Stimulated activated CD4-positive, alpha-beta T cell treated with anti-CD3 and anti-CD28 coated beads, Interleukin-15, amount 100 ng/mL, for 48 hours (primary cell): ENCODE results near the gene WDR12.
"Not testable (repeated sequence)": the region's sequence is repeated elsewhere in the genome, so short reads cannot be mapped to it uniquely, and the experiment has no call there.

Source experiments
- DNase-seq, 2 donors: peaks; one replicate each; pipeline ENCODE4 v3.0.0-alpha.2; 2020; ENCODE audit warnings: low read depth in 2 of 2

Gene WDR12

DNA sequence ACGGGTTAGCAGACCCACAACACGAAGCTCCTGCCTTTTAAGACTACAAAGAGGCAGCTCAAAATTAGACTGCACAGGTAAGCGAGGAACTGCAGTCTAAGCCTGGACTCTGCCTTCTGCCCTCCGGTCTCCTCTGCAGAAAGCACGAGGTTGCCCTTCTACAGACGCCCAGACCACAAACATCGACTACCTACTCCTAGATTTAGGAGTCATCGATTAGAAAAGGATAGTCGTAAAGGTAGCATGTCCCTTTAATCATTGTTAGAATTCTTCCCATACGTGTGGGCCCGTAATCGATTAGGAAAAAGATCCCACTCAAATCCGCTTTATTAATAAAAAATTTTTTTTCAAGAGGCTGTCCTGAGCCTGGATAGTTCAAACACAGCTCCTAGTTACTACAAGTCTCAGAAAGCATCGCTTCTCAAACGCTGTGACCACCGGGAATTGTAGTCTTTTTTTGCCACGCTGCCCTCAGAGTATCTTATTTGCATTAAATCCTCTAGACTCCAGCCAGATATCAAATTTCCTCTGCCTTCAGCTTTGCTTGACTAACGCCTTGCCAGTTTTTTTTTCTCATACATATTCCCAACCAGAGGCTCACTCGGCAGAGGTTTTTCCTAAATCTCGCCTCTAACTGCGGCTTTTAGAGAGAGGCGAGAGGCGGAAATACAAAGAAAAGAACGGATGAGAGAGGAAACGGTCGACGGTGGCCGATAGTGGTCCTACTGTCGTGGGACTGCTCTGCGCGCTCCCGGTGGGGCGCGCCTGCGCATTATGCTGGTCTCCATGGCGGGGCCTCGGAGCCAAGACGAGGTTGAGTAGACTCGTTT lies at the start of gene WDR12, which contains the start of gene CARF:
Gene WDR12 (minus strand): TSS at position 162 of the 830 bp plus-strand sequence. CDS start 197 bp downstream, outside the sequence.
Gene CARF (plus strand): TSS at position 764 of the 830 bp plus-strand sequence. CDS start 29,628 bp downstream, outside the sequence.
- peak; percentile 84 to 86 for DNase-seq

DNA sequence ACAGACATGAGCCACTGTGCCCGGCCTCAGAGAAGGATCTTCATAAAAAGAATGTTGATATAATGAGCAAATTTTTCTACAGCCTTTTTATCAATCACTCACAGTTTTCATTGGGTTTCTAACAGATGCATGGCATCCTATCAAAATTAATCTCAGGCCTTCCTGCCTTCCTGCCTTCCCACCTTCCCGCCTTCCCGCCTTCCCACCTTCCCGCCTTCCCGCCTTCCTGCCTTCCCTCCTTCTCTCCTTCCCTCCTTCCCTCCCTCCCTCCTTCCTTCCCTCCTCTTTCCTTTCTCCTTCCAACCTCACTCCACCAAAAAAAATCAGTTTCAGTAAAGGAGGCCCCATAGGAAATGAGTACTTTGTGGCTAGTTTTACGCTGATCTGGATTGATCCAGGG lies 49.1 kb upstream of the WDR12 start:
- DNase-seq = no peak

DNA sequence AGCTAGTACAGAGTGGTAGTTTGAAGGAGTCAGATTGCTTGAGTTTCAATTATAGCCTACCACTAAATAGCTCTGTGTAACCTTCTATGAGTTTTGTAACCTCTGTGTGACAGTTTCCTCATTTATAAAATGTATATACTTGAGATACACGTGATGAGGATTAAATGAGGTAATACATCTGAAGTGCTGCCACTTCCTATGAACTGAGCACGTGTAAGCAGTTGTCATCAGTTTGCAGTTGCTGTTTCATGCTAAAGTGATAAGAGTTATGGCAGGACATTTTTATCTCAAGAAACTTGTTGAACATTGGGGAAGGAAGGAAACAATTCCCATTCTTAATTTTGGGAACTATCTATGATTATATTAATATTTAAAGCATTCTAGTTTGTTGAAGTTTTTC lies 39.1 kb upstream of the WDR12 start:
- no peak for DNase-seq

DNA sequence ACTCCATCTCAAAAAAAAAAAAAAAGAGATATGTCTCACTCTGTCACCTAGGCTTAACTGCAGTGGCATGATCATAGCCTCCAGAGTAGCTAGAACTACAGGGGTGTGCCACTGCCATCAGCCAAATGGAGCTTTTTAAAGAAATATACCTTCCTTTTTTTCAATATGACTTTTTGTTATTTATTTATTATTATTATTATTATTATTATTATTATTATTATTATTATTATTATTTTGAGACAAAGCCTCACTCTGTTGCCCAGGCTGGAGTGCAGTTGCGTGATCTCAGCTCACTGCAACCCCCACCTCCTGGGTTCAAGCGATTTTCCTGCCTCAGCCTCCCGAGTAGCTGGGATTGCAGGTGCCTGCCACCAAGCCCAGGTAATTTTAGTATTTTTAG lies 37.9 kb upstream of the WDR12 start:
- not testable (repeated sequence) for DNase-seq

DNA sequence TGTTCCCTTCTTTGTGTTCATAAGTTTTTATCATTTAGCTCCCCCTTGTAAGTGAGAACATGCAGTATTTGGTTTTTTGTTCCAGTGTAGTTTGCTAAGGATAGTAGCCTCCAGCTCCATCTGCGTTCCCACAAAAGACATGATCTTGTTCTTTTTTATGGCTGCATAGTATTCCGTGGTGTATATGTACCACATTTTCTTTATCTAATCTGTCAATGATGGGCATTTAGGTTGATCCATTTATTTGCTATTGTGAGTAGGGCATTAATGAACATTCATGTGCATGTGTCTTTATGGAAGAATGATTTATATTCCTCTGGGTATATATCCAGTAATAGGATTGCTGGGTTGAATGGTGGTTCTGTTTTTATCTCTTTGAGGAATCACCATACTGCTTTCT lies 34.0 kb upstream of the WDR12 start:
- DNase-seq = no peak

DNA sequence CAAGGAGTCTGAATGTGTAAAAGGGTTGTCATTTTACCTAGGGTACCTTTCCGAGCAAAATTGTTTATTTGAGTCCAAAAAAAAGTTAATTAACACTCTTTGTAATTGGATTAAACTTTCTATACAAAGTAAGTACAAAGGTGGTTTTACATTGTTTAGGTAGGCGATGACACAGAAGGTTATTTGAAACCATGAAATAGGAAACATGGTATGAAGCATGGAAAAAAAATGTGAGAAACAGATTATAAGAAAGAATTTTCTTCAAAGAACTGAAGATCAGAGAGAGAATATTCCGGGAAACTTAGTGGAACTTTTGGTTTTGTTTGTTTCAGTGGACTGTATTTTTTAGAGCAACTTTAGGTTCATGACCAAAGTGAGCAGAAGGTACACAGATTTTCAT lies 33.3 kb upstream of the WDR12 start:
- DNase-seq = no peak

DNA sequence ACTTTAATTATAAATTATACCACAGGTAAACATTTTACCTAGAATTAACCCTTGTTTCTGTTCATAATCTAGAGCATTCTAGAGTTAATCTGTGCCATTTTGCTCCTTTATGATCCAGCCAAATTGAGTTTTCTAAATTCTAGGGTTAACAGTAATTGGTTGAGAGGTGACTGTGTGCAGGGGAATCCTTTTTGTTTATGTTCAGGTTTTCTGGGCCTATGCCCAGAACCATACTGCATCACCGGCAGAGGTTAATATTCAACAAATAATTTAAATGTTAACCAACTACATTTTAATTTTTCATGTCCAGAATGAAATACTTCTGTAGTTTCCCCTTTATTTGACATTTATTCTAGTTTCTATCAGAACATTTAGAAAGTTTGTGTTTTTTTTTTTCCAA lies 32.9 kb upstream of the WDR12 start:
- DNase-seq = no peak

DNA sequence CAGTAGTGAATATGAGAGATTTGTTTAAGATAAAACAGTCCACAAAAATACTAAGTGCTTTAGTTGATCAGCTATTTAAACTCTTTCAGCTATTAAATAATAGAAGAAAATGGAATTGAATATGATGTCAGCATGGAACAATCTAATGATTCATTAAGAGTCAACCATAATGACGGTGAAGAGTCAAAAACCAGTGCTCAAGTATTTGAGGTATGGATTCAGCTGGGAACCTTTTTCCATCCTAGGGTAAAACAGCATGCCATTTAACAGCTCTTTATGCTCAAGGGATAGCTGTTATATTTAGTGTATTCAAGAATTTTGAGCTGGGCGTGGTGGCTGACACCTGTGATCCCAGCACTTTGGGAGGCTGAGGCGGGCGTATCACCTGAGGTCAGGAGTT lies 30.3 kb upstream of the WDR12 start:
- no peak for DNase-seq

DNA sequence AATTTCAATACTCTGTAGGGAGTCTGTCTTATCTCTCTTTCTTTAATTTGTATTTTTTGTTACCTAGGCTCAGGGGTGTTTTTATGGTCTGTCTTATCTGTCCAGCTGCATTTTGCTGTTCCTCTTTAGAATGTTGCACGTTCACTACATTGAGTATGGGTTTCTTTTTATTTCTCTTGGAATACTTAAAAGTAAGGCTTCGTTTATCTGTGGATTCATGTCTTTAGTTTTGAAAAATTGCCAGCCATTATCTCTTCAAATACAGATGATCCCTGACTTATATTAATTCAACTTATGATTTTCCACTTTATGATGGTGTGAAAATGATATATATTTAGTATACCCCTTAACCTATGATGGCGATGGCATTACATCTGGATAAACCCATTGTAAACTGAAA lies 27.5 kb upstream of the WDR12 start:
- DNase-seq = no peak

DNA sequence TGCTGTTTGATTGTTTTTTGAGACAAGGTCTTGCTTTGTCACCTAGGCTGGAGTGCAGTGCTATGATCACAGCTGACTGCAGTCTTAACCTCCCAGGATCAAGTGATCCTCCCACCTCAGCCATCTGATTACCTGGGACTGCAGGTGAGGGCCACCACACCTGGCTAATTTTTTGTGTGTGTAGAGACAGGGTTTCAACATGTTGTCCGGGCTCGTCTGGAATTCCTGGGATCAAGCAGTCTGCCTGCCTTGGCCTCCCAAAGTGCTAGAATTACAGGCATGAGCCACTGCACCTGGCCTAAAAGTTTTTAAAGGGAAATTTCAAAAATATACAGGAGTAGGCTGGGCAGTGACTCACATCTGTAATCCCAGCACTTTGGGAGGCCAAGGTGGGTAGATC lies 23.0 kb upstream of the WDR12 start:
- DNase-seq = no peak

DNA sequence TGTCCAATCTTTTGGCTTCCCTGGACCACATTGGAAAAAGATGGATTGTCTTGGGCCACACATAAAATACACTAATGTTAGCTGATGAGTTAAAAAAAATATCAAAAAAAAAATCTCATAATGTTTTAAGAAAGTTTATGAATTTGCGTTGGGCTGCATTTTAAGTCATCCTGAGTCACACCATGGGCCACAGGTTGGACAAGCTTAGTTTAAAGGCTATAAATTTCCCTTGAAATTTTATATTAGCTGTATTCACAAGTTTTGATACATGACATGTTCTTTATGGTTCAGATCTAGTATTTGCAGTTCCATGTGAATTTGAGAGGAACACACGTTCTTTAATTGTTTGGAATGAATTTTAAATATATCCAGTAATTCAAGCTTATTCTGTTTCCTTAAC lies 22.5 kb upstream of the WDR12 start:
- no peak for DNase-seq

DNA sequence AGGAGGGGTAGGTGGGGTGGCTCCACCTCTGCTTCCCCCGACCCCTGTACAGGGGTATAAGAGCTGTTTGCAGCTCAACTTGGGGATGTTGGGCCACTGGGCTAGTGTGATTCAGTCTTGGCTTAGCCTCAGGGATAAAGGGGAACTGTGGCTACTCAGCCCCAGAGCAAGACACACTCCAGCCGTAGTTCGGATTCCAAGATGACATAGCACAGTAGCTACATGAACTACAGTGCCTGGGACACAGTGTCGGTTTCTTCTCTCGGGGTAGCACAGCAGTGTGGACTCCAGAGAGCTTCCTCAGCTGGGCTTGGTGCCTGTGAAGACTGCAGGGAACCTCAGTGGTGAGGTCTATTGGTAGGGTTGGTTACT lies 21.7 kb upstream of the WDR12 start:
- no peak for DNase-seq

DNA sequence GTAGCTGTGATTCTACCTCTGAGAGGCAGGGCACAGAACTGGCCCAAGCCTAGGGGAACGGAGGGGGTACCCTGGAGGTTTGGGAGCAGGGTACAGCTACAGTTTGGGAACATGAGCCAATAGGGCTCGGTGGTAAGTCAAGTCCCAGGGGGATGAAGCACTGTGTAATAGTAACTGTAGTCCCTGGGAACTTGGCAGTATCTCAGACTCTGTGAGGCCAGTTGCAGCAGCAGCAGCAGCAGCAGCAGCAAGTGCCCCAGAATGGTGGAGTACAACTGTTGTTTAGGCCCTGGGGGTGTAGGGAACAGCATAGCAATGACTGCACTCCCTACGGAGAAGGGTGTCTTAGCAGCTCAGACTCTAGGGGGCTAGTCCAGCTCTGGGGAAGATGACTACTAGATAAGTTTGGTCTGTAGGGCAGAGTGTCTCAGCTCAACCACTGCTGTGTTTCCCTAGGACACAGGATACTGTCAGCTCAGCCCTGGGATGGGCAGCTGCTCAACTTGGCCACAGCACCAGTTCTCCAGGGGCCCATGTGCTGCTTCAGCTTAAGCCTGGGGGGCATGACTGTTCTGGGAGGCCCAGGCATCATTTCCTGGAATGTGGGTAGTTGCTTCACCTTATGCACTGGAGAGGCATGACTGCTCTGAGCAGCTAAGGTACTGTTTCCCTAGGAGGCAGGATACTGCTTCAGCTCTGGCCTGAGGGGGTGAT lies 21.1 kb upstream of the WDR12 start:
- no peak for DNase-seq

DNA sequence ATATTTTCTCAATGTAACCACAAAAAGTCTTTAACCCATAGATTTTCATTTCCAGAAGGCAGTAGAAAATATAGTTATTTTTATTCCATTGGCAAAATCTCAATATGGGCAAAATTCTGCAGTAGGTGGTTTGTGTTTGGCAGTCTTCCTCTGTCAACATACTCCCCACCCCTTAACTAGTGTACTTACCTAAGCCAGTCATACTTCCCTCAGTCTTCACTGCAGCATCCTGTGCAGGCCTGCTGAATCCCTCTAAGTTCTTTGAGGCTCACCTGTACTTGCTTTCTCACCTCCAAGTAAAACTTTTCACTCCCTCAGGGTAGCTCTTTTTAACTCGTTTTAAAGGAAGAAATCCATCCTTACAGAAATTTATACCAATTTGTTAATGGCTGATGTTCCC lies 7.4 kb upstream of the WDR12 start:
- no peak for DNase-seq

DNA sequence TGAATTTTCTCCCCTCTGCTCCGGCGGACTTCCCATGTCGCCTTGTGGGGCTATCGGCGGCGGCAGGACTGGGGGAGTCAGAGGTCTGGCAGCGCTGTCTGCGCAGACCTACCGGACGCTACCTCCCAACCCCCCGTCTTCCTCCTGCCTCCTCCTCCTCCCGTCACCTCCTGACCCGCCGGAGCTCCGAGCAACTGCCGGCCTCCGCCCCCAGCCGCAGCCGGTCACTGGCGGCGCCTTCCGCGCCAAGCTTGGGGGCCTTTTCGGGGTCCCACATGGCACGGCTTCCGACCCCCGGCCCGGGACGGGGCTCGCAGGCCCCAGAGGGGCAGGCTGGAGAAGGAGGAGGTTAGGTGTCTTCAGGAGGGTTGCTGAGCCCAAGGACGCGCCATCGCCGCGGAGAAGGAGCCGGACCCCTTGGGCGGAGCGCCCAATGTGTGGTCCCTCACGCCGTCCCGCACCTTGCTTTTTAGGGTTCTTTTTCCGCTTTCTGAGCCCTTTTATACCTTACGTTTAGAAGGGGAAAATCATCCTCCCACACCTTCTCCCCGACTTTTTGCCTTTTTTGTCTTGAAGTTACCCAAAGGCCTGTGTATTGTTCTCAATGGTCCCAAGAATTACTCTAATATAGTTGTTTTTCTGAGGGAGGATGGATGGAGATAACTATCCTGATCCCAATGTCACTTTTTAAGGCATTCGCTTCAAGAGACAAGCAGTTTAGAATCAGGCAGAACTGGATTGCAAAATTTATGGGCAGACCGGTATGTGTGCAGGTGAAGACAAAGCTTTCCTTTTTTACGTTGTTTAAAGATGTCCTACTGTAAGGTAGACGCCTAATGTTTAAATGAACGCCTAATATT lies 1.1 kb upstream of the WDR12 start:
- DNase-seq = peak in 1 of 2 donors; percentile 2

DNA sequence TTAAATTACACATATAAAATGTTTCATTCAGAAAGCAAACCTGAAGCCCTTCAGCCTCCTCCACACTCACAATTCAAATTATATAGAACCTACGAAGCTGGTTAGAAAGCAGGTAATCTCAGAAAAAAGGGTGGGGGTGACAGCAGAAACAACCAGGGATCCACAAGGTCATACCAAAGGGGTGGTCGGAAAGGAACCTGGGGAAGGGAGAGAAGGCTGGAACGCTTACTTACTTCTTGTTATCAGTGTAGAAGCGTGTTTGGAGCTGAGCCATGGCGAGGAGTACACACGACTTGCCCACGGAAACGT lies 316 bp downstream of the WDR12 start:
- no peak for DNase-seq

DNA sequence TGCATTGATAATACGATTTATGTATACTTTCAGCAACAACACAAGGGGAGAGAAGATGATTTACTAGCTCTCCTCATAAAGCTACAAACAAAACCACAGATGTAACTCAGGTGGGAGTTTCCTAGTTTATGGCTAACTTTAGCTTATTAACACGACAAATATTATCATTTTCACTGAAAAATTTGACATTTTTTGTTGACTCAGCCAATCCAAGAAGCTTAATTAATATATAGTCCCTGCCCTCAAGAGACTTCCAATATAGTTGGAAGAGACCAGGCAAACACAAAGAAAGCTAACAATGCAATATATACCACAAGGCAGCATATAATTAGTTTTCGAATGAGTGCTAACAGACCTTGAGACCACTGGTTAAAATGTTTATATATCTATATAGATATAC lies 775 bp downstream of the WDR12 start:
- no peak for DNase-seq

DNA sequence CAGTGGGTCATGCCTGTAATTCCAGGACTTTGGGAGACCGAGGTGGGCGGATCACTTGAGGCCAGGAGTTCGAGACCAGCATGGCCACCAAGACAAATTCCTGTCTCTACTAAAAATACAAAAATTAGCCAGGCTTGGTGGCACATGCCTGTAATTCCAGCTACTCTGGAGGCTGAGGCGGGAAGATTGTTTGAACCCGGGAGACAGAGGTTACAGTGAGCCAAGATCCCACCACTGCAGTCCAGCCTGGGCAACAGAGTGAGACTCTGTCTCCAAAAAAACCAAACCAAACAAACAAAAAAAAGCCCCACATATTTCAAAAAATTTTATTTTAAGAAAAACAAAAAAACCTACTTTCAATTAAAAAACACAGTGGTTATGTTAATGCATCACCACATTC lies 1.2 kb downstream of the WDR12 start:
- not testable (repeated sequence) for DNase-seq

DNA sequence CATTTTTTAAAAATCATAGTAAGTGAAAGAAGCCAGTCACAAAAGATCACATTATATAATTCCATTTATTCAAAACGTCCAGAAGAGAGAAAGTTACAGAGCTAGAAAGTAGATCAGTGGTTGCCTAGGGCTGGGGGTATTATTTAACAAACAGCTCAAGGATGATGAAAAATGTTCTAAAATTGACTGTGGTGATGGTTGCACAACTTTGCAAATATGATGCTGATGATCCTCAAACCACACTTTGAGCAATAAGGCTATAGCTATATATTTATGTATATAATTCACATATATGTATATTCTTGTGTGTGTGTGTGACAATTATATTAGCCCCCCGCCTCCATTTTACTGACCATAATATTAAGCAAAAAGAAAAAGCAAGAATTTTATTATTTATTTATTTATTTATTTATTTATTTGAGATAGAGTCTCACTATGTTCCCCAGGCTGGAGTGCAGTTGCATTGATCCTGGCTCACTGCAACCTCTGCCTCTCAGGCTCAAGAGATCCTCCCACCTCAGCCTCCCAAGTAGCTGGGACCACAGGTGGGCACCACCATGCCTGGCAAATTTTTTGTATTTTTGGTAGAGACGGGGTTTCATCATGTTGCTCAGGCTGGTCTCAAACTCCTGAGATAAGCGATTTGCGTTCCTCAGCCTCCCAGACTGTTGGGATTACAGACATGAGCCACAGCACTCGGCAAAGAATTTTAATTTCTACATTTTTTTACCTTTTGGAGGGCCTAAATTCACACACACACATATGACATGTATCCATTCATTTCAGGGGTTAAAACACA lies 1.9 kb downstream of the WDR12 start:
- DNase-seq = no peak

DNA sequence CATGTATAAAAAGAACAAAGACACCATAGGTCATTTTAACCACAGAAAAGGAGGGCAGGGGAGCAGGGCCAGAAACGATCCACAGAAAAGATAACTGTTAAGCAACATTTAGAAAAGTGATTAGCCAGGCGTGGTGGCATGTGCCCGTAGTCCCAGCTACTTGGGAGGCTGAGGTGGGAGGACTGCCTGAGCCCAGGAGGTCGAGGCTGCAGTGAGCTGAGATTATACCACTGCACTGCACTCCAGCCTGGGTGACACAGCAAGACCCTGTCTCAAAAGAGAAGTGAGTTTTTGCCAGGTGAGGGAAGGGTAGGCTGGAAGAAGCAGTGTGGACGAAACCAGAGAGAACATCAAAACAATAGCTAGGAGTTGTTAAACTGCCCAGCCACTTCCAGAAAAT lies 3.3 kb downstream of the WDR12 start:
- no peak for DNase-seq

DNA sequence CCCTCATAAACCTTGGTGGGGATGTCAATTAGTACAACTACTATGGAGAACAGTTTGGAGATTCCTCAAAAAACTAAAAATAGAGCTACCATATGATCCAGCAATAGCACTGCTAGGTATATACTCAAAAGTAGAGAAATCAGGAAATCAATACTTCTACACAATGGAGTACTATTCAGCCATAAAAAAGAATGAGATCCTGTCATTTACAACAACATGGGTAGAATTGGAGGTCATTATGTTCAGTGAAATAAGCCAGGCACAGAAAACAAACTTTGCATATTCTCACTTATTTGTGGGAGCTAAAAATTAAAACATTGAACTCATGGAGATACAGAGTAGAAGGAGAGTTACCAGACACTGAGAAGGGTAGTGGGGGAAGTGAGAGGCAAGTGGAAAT lies 6.0 kb downstream of the WDR12 start:
- not testable (repeated sequence) for DNase-seq

DNA sequence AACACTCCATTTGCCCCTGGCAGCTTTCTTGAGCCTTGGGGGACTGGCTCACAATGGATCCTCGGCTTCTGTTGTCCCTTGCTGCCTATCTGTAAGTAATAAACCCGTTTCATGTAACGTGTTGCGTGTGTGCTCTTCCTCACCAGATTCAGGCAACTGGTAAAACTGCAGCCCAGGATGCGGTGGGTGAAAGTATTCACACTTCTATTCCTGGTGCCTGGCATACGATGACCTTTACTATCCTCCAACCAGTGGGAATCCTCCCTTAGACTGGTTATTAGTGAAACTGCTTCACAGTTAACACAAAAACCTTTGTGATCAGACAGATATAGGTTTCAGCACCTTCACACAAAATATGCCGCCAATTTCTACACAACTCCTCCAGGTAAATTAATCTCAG lies 26.3 kb downstream of the WDR12 start:
- no peak for DNase-seq
